DOHH2 (cell line): ENCODE measurements around the gene ANO10.

ENCODE experiments used
- H3F3A ChIP-seq: fragments of 200-600 bp; sonication (generic), shearing (Covaris generic); 2 replicates; pipeline ENCODE4 v1.6.0; 2016; ENCODE audit warnings: antibody characterized with exemption, mild to moderate bottlenecking; ENCODE audit not compliant: control insufficient read depth, insufficient read depth
- H3K27ac ChIP-seq: fragments of 200-600 bp; sonication (generic); 2 replicates; pipeline ENCODE4 v1.5.1; 2014; ENCODE audit warnings: low read depth, mild to moderate bottlenecking, low read length, moderate library complexity
- H3K27me3 ChIP-seq: fragments of 200-600 bp; sonication (generic); 2 replicates; pipeline ENCODE4 v1.6.1; 2014; ENCODE audit warnings: mild to moderate bottlenecking, low read length, mixed read lengths; ENCODE audit not compliant: control insufficient read depth
- H3K36me3 ChIP-seq: fragments of 200-600 bp; sonication (generic); 2 replicates; pipeline ENCODE4 v1.6.1; 2014; ENCODE audit warnings: mild to moderate bottlenecking, low read length, moderate library complexity, mixed read lengths; ENCODE audit not compliant: control insufficient read depth
- H3K4me1 ChIP-seq: fragments of 200-600 bp; sonication (generic); 2 replicates; pipeline ENCODE4 v1.6.1; 2014; ENCODE audit warnings: mild to moderate bottlenecking, low read length, mixed read lengths; ENCODE audit not compliant: control insufficient read depth
- H3K4me2 ChIP-seq: fragments of 200-600 bp; sonication (generic); 2 replicates; pipeline ENCODE4 v1.6.0; 2014; ENCODE audit warnings: mild to moderate bottlenecking, low read length, moderate library complexity
- H3K4me3 ChIP-seq: fragments of 200-600 bp; sonication (generic); 2 replicates; pipeline ENCODE4 v1.5.1; 2014; ENCODE audit warnings: mild to moderate bottlenecking, low read length, mixed read lengths
- H3K79me2 ChIP-seq: fragments of 200-600 bp; sonication (generic); 2 replicates; pipeline ENCODE4 v1.6.1; 2014; ENCODE audit warnings: mild to moderate bottlenecking, low read length, mixed read lengths; ENCODE audit not compliant: control insufficient read depth
- H3K9me2 ChIP-seq: fragments of 200-600 bp; sonication (generic); replicated peaks from 2 replicates; pipeline ENCODE4 v1.6.1; 2014; ENCODE audit warnings: mild to moderate bottlenecking, low read length, mixed read lengths; ENCODE audit not compliant: control insufficient read depth
- H3K9me3 ChIP-seq: fragments of 200-600 bp; sonication (generic); 2 replicates; pipeline ENCODE4 v1.6.1; 2014; ENCODE audit warnings: antibody characterized with exemption, low read length, mixed read lengths; ENCODE audit not compliant: control insufficient read depth, insufficient read depth
- H4K20me1 ChIP-seq: fragments of 200-600 bp; sonication (generic); 2 replicates; pipeline ENCODE4 v1.6.0; 2014; ENCODE audit warnings: low read depth, mild to moderate bottlenecking, antibody characterized with exemption, low read length, moderate library complexity; ENCODE audit not compliant: control insufficient read depth, insufficient read depth
- CTCF ChIP-seq: fragments of 200-600 bp; sonication (generic); IDR thresholded peaks from one replicate; pipeline ENCODE4 v1.5.1; 2014; ENCODE audit warnings: antibody characterized with exemption, mild to moderate bottlenecking, low read depth, low read length; ENCODE audit not compliant: poor library complexity, severe bottlenecking
- EZH2phosphoT487 ChIP-seq: fragments of 200-600 bp; sonication (generic); IDR thresholded peaks from 2 replicates; pipeline ENCODE4 v1.6.1; 2017; ENCODE audit warnings: borderline replicate concordance, mild to moderate bottlenecking, antibody characterized with exemption, low read length, moderate library complexity, mixed read lengths

ANO10 gene

GRCh38 chr3:43477600-43477999, 144.2 kb downstream of the ANO10 start:
- Histone ChIP-seq H3K27me3 (peaks cover 4% of the 10 kb centered on the region; the same call in 1 of the 2 replicates), H3K27ac (no peak overlapping the region), H3K36me3 (no peaks in the 10 kb centered on the region)

DNA sequence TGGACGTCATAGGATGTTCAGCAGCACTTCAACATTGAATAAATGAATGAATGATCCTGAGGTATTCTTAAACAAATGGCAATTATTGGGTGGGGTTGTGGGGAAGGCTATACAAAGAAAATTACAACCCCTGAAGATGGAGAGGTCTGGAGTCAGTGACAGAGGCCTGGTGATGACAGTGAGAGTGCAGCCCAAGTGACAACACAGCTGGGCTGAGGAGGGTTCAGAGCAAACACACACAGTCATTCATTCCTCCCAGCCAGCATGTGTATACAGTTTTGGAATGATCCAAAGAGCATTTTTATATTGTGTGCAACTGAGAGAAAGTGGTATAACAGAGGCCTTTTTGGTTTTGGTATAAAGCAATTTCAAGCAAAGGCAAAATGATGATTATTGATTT, 148.1 kb downstream of the ANO10 start:
- Histone ChIP-seq H4K20me1 (no peaks in the 10 kb centered on the region), H3K9me2 (no peaks in the 10 kb centered on the region)

More at GRCh38 chr3:43477600-43477999, 144.2 kb downstream of the ANO10 start:
- Histone ChIP-seq H3K79me2 (no peaks in the 10 kb centered on the region), H3K4me3 (no peak overlapping the region), H3K9me2 (no peaks in the 10 kb centered on the region), H3F3A (no peaks in the 10 kb centered on the region), H4K20me1 (no peaks in the 10 kb centered on the region), H3K4me2 (no peak overlapping the region), H3K4me1 (no peaks in the 10 kb centered on the region), H3K9me3 (no peaks in the 10 kb centered on the region)
- TF ChIP-seq EZH2phosphoT487, result no peak

DNA sequence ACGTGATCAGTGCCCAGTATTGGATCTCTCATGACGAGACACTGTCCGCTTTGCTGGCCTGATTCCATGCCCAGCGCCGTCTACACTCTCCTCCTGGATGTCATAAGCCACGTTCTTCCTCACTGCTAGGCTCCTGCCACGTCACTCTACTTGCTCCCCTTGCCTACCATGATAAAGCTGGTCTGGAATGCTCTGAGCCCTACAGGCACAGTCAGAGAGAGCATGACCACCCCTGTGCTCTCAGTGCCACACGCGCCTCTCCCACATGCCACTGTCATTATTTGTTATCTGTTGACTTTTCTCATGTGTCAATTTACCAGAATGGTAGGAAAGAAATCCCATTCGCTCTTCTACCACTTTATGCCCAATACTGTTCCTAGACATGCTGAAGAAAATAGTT, 148.6 kb downstream of the ANO10 start:
- TF ChIP-seq CTCF (no peak), EZH2phosphoT487 (no peak)
- Histone ChIP-seq H3K4me1 (no peaks in the 10 kb centered on the region), H3K9me2 (no peaks in the 10 kb centered on the region), H3K4me2 (no peak overlapping the region), H3K36me3 (no peaks in the 10 kb centered on the region), H3K9me3 (no peaks in the 10 kb centered on the region), H3K27ac (no peak overlapping the region), H4K20me1 (no peaks in the 10 kb centered on the region), H3F3A (no peaks in the 10 kb centered on the region), H3K4me3 (no peak overlapping the region), H3K79me2 (no peaks in the 10 kb centered on the region), H3K27me3 (no peaks in the 10 kb centered on the region)

More for the DNA sequence above, 148.1 kb downstream of the ANO10 start:
- TF ChIP-seq EZH2phosphoT487, result no peak
- Histone ChIP-seq H3K27ac (no peak overlapping the region), H3F3A (no peaks in the 10 kb centered on the region), H3K9me3 (no peaks in the 10 kb centered on the region), H3K4me1 (no peaks in the 10 kb centered on the region), H3K4me3 (no peak overlapping the region), H3K36me3 (no peaks in the 10 kb centered on the region), H3K79me2 (no peaks in the 10 kb centered on the region), H3K4me2 (no peak overlapping the region), H3K27me3 (no peaks in the 10 kb centered on the region)

DNA sequence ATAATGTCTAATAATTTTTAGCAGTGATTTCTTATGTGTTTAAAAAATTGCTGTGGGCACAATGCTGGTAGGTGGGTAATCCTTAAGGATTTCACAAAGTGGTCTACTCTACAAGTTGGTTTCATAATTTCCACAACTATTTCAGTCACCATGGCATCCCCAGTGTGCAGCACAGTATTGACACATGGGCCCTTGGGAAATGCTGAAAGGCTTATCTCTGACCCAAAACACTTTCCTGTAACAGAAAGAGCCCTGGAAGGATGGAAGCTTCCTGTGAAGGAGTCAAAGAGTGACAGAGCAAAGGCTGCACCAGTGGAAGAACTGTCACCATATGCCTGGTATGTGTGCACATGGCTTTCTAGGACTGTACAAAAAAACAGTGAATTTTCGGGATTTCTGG, 153.7 kb downstream of the ANO10 start:
- Histone ChIP-seq H3K27ac (no peak overlapping the region), H3K27me3 (no peaks in the 10 kb centered on the region), H3K36me3 (no peaks in the 10 kb centered on the region), H3K4me3 (no peak overlapping the region), H4K20me1 (no peaks in the 10 kb centered on the region), H3K79me2 (no peaks in the 10 kb centered on the region), H3K9me3 (0 out of 2 replicates have a peak, but pooled peaks cover under 1% of the 10 kb centered on the region), H3K9me2 (no peaks in the 10 kb centered on the region), H3F3A (no peaks in the 10 kb centered on the region), H3K4me2 (no peak overlapping the region), H3K4me1 (no peaks in the 10 kb centered on the region)
- TF ChIP-seq EZH2phosphoT487 (no peak), CTCF (no peak)
